OCI-LY1 (cell line): ENCODE data around the gene ATP6V1E1.

Experiments used
- H2AFZ ChIP-seq: fragments of 200-600 bp; sonication (generic), shearing (Covaris generic); 2 replicates; pipeline ENCODE4 v1.6.0; 2014; ENCODE audit warnings: antibody characterized with exemption, mild to moderate bottlenecking, low read length
- H3F3A ChIP-seq: fragments of 200-600 bp; sonication (generic), shearing (Covaris generic); 2 replicates; pipeline ENCODE4 v1.6.0; 2014; ENCODE audit warnings: mild to moderate bottlenecking, antibody characterized with exemption, low read length, moderate library complexity; ENCODE audit not compliant: insufficient read depth
- H3K27ac ChIP-seq: fragments of 200-600 bp; sonication (generic); 2 replicates; pipeline ENCODE4 v1.5.1; 2014; ENCODE audit warnings: low read length, mixed run types, mild to moderate bottlenecking, low read depth; ENCODE audit not compliant: poor library complexity, severe bottlenecking
- H3K27me3 ChIP-seq: fragments of 200-600 bp; sonication (generic); 2 replicates; pipeline ENCODE4 v1.6.0; 2014; ENCODE audit warnings: antibody characterized with exemption, mild to moderate bottlenecking, low read length, moderate library complexity; ENCODE audit not compliant: insufficient read depth
- H3K36me3 ChIP-seq: fragments of 200-600 bp; sonication (generic); 2 replicates; pipeline ENCODE4 v1.6.1; 2014; ENCODE audit warnings: mild to moderate bottlenecking, antibody characterized with exemption, low read length, moderate library complexity, mixed read lengths; ENCODE audit not compliant: insufficient read depth
- H3K4me1 ChIP-seq: fragments of 200-600 bp; sonication (generic); 2 replicates; pipeline ENCODE4 v1.5.1; 2014; ENCODE audit warnings: mild to moderate bottlenecking, low read length, moderate library complexity; ENCODE audit not compliant: insufficient read depth, severe bottlenecking
- H3K4me2 ChIP-seq: fragments of 200-600 bp; sonication (generic), shearing (Covaris generic); 2 replicates; pipeline ENCODE4 v1.6.1; 2014; ENCODE audit warnings: low read length
- H3K4me3 ChIP-seq: fragments of 200-600 bp; sonication (generic); 2 replicates; pipeline ENCODE4 v1.5.1; 2014; ENCODE audit warnings: low read length, low read depth, mild to moderate bottlenecking, mixed read lengths; ENCODE audit not compliant: poor library complexity, severe bottlenecking
- H3K79me2 ChIP-seq: fragments of 200-600 bp; shearing (Covaris generic); 2 replicates; pipeline ENCODE4 v1.6.1; 2016; ENCODE audit warnings: mixed run types, low read length, mixed read lengths; ENCODE audit not compliant: insufficient read depth
- H3K9ac ChIP-seq: fragments of 200-600 bp; sonication (generic), shearing (Covaris generic); 2 replicates; pipeline ENCODE4 v1.6.1; 2014; ENCODE audit warnings: mild to moderate bottlenecking, low read length, mixed read lengths
- H3K9me2 ChIP-seq: fragments of 200-600 bp; sonication (generic), shearing (Covaris generic); 2 replicates; pipeline ENCODE4 v1.6.1; 2014; ENCODE audit warnings: low read depth, mild to moderate bottlenecking, low read length, mixed read lengths
- H3K9me3 ChIP-seq: fragments of 200-600 bp; shearing (Covaris generic); 2 replicates; pipeline ENCODE4 v1.6.1; 2014; ENCODE audit warnings: low read length, mixed read lengths
- H4K20me1 ChIP-seq: fragments of 200-600 bp; sonication (generic), shearing (Covaris generic); 2 replicates; pipeline ENCODE4 v1.6.0; 2016; ENCODE audit warnings: mild to moderate bottlenecking, low read length; ENCODE audit not compliant: insufficient read depth
- CTCF ChIP-seq: fragments of 200-600 bp; sonication (generic), shearing (Covaris generic); IDR thresholded peaks from 2 replicates; pipeline ENCODE4 v1.5.1; 2017; ENCODE audit warnings: mild to moderate bottlenecking, antibody characterized with exemption, low read length, moderate library complexity, mixed read lengths
- EZH2 ChIP-seq: fragments of 200-600 bp; sonication (generic), shearing (Covaris generic); IDR thresholded peaks from 2 replicates; pipeline ENCODE4 v1.8.0; 2017; ENCODE audit warnings: borderline replicate concordance, mixed run types, mild to moderate bottlenecking, antibody characterized with exemption, low read length, moderate library complexity, mixed read lengths

The ATP6V1E1 gene

DNA sequence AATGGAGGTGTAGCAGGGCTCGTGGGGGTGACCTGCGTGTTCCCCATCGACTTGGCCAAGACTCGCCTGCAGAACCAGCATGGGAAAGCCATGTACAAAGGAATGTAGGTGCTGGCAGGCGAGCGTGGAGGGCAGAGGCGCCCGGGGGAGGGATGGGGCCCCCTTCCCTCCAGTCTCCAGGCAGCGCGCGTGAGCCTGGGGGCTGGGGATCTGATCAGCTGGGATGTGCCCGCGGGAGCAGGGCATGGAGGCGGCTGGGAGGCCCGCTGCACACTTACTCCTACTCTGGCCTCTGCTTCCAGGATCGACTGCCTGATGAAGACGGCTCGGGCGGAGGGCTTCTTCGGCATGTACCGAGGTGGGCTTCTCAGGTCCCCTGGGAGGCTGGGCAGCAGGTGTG is 47.5 kb downstream of the ATP6V1E1 start:
- Histone ChIP-seq H2AFZ (no peak overlapping the region), H3F3A (no peaks in the 10 kb centered on the region), H3K36me3 (no peaks in the 10 kb centered on the region), H3K27me3 (no peaks in the 10 kb centered on the region), H3K4me3 (no peak overlapping the region), H3K79me2 (no peaks in the 10 kb centered on the region), H3K9me2 (no peaks in the 10 kb centered on the region), H3K9ac (no peak overlapping the region), H3K9me3 (no peaks in the 10 kb centered on the region), H4K20me1 (no peaks in the 10 kb centered on the region), H3K4me2 (no peak overlapping the region), H3K4me1 (no peaks in the 10 kb centered on the region), H3K27ac (no peak overlapping the region)
- TF ChIP-seq CTCF, result no peak
- no peak for TF ChIP-seq EZH2

- Histone ChIP-seq H3F3A (no peaks in the 10 kb centered on the region), H3K27ac (no peak overlapping the region), H3K9me2 (no peaks in the 10 kb centered on the region), H4K20me1 (no peaks in the 10 kb centered on the region), H3K4me1 (no peaks in the 10 kb centered on the region), H3K9me3 (no peaks in the 10 kb centered on the region), H3K27me3 (no peaks in the 10 kb centered on the region), H3K79me2 (no peaks in the 10 kb centered on the region), H3K4me3 (no peak overlapping the region), H3K36me3 (no peaks in the 10 kb centered on the region), H2AFZ (no peak overlapping the region), H3K9ac (no peak overlapping the region), H3K4me2 (no peak overlapping the region)
- TF ChIP-seq EZH2, result no peak
- TF ChIP-seq CTCF, result no peak
These were observed 48.0 kb downstream of the ATP6V1E1 start for GRCh38 chr22:17580441-17581031.

DNA sequence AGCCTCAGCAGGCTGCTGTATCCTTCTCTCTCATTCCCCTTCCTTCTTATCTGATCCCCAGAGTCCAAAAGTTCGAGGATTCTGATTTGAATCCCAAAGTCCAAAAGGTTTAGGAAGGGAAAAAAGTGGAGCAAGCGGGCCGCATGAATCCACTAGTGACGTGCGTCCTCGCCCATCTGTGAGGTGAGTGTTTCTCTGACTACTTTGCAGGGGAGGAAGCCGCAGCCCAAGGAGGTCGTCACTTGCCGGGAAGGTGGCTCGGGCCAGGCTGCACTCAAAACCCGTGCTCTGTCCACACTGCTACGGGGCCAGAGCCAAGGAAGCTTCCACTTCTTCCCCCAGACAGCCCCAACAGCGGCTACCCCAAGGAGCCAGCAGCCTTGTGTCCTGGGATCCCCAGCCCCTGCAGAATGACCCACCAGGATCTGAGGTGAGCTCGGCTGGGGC is 49.0 kb downstream of the ATP6V1E1 start:
- H3K9me3 ChIP-seq, result no peaks in the 10 kb centered on the region
- H3K27ac ChIP-seq, result no peak overlapping the region
- no peak overlapping the region for H2AFZ ChIP-seq
- H3K4me3 ChIP-seq, result no peak overlapping the region
- no peak overlapping the region for H3K4me2 ChIP-seq
- no peaks in the 10 kb centered on the region for H3F3A ChIP-seq
- TF ChIP-seq EZH2, result no peak
- no peak for TF ChIP-seq CTCF
- H3K36me3 ChIP-seq, result no peaks in the 10 kb centered on the region
- H3K4me1 ChIP-seq, result no peaks in the 10 kb centered on the region
- H3K9ac ChIP-seq, result no peak overlapping the region
- no peaks in the 10 kb centered on the region for H3K79me2 ChIP-seq
- H3K9me2 ChIP-seq, result no peaks in the 10 kb centered on the region
- H4K20me1 ChIP-seq, result no peaks in the 10 kb centered on the region
- H3K27me3 ChIP-seq, result no peaks in the 10 kb centered on the region
